Breast epithelium (tissue), 3 donors: ENCODE measurements around the gene PLPPR3.

Source experiments
- CTCF ChIP-seq, 3 donors: fragments of 450-650 bp; IDR thresholded peaks; one replicate each; pipeline ENCODE4 v1.5.1; 2016 to 2017; ENCODE audit warnings: antibody characterized with exemption in 3 of 3, mild to moderate bottlenecking in 3 of 3, moderate library complexity in 3 of 3
- POLR2A ChIP-seq: fragments of 450-650 bp; IDR thresholded peaks from one replicate; pipeline ENCODE4 v1.6.1; 2016; ENCODE audit warnings: antibody characterized with exemption, mild to moderate bottlenecking, moderate library complexity
- POLR2AphosphoS5 ChIP-seq, 3 donors: sonication (generic); formaldehyde crosslinking; IDR thresholded peaks; one replicate each; pipeline ENCODE4 v1.6.1; 2017; ENCODE audit warnings: antibody characterized with exemption in 3 of 3

GRCh38 chr19:804419-805165, 17.2 kb downstream of the PLPPR3 start:
- TF ChIP-seq CTCF (IDR thresholded peaks at IDR 0.05) (no peak), POLR2AphosphoS5 (IDR thresholded peaks at IDR 0.05) (no peak), POLR2A (no peak)
